Right hindlimb (tissue), 1 donor: ENCODE measurements around the gene REPS2.

ENCODE experiments used
- DNase-seq: peaks from one replicate; pipeline ENCODE4 v3.0.0-alpha.2; 2018

REPS2 gene

DNA sequence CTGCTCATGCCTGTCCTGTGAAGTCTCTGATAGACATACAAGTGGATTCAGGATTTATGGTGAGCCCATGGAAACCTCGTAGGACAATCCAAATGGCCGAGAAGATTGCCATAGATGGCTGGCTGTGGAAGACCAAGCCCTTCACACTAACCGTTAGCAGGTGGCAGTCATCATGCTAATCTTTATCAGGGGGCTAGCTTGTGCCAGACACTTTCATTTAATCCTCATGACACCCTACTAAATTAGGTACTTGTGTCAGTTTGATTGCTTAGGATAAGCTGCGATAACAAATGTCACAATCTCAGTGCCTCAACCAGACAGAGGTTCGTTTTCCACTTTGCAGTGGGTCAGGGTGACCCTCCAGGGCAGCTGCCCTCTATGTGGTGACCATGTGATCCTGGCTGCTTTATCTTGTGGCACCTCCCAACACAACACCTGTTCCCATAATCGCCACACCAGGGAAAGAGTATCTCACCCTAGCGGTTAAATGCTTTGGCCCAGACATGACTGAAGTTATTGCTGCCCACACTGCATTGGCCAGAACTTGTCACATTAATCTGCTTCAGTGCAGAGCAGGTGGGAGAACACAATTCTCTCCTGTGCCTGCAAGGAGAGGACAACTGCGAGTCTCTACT, 60.8 kb downstream of the REPS2 start:
- DNase-seq: no peak

- DNase-seq: no peak
Observed at GRCh38 chrX:17009856-17010625, 63.6 kb downstream of the REPS2 start.

DNA sequence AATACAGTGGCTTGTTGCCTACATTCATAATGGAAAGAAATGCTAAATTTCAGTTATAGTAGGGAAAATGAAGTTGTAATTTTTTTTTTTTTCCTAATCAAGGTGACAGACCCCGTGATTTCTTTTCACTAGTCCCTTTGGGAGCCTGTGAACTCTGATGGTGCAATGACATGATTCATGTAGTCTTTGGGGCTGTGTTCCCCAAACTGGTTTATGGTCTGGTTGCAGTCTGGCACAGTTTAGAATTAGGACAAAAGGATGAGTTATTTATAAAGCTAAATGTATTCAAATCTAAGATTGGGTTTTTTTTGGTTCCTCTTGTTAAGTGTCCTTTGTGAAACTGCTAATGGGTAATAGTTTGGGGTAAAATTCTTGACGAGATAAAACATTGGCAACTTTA, 66.0 kb downstream of the REPS2 start:
- DNase-seq: no peak

- DNase-seq: no peak
Observed at GRCh38 chrX:17014216-17014615, 67.8 kb downstream of the REPS2 start.

DNA sequence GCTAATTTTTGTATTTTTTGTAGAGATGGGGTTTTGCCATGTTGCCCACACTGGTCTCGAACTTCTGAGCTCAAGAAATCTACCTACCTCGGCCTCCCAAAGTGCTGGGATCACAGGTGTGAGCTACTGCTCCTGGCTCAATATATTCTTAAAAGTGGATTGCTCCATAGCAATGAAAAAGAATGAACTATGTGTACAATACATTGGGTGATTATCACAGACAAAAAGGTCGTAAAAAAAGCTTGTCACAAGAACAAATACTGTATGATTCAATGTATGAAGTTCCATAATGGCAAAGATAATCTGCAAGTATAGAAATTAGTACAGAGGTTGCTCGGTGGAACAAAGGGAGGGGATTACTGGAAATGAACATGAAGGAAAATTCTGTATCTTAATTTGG, 70.7 kb downstream of the REPS2 start:
- DNase-seq: no peak

- DNase-seq: no peak
Observed at GRCh38 chrX:17020356-17020755, 73.9 kb downstream of the REPS2 start.

GRCh38 chrX:17020851-17021821, 74.7 kb downstream of the REPS2 start:
- peak; percentile 73 for DNase-seq

GRCh38 chrX:17021851-17022604, 75.6 kb downstream of the REPS2 start:
- no peak for DNase-seq

- DNase-seq: no peak
Observed at GRCh38 chrX:17023661-17024060, 77.2 kb downstream of the REPS2 start.

- DNase-seq: no peak
Observed at GRCh38 chrX:17024886-17025285, 78.4 kb downstream of the REPS2 start.

GRCh38 chrX:17025621-17026302, 79.3 kb downstream of the REPS2 start:
- DNase-seq: no peak

GRCh38 chrX:17027931-17028330, 81.5 kb downstream of the REPS2 start:
- no peak for DNase-seq

DNA sequence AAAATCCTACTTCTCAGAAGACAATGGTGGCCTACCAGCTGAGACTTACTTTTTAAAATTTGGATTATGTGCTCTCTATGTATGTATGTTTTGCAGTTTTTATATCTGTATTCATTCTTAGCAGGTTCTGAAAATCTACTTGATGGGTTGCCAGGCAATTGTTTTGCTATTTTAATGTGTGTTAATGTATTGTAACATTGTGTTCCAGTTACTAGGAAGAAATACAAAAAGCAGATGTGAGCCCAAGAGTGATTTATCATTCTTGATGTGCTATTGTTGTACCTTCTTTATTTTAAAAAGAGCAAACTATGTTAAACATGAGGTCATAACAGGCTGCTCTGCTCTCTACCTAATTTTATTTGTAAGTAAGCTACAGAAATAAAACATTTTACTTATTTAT, 81.9 kb downstream of the REPS2 start:
- DNase-seq: no peak

GRCh38 chrX:17030092-17030491, 83.6 kb downstream of the REPS2 start:
- DNase-seq: no peak

GRCh38 chrX:17030580-17031270, 84.3 kb downstream of the REPS2 start:
- DNase-seq: no peak

DNA sequence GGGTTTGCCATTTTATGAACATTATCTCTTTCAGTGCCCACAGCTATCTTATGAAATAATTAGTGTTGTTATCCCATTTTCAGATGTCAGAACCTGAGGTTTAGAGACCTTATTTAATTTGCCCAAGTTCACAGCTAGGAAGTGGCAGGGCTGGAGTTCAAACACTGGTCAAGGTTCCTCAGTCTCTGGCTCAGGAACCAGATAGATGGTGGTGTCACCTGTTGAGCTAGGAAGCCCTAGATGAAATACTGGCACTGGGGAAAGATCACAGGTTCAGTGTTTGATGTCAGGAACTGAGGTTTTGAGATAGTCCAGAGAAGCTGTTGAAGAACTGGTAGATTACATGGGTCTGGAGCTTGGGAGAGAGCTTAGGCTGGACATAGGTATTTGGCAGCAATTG, 85.4 kb downstream of the REPS2 start:
- DNase-seq: no peak

- no peak for DNase-seq
Observed at GRCh38 chrX:17032351-17032750, 85.9 kb downstream of the REPS2 start.

- DNase-seq: no peak
Observed at GRCh38 chrX:17033225-17033624, 86.8 kb downstream of the REPS2 start.

DNA sequence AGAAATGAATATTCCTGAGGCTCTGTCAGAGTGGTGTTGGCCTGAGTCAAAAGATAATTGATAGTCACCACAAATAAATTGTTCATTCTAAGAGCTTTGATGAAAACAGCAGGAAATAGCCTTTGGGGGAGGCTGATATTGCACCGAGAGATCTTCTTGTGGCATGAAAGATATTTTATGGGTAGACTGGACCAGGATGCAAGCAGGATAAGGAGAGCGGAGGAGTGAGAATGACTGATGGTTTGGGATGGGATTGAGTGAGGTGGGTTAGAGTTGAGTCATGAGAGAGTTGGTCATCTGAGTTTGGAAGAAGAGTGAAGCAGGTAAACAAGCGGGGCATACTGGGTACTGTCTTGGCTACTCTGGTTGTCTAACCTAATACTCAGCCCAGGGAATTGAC, 88.7 kb downstream of the REPS2 start:
- no peak for DNase-seq

DNA sequence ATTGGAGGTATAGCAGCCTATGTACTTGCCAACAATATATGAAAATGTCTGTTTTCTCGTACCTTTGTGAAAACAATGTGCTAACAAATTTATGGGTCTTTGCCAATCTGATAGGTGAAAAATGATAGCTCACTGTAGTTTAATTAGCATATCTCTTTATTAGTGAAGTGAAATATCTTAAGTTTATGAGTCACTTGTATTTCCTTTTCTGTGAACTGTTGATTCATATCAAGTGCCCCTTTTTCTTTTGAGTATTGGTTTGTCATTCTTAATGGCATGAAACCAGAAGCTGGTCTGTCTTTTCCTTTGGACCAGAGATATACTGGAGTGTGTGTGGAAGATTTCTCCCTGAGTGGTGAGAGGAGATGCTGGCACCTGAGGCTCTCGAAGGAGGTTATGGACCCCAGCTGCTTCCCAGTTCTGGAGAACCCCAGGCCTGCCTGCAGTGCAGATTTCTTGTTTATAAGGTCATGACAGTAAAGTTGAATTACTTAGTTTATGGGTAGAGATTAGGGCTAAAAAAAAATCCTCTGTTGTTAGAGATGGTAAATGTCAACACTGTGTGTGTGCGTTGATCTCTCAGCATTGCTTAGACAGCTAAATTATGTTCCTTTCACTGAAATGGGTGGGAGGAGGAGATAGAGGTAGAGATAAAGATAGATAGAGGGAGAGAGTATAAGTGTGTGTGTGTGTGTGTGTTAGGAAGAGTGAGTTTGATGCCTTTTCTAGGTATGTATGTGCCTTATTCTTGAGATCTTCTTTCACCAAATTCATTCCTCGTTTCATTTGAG, 89.9 kb downstream of the REPS2 start:
- DNase-seq: no peak

DNA sequence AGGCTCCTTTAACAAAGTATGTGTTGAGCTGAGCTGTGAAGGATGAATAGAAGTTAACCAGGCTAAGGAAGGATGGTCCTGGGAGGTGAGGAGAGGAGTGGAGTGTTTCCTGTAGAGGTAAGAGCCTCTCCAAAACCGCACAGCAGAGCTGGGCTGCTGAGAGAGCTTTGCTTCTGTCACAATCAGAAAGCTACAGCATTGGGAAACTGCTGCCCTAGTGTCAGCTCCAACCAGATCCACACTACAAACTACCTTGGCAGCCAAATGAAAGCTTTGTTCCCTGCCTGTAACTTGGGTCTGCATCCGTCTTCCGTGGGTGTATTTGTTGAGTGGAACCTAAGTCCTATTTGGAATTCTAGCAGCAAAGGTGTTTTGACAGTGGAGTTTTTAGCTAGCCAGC, 91.8 kb downstream of the REPS2 start:
- DNase-seq: no peak
